GM13976 (cell line): Measurements from ENCODE around the gene USP25.

ENCODE experiments used
- DNase-seq: peaks from one replicate; pipeline ENCODE4 v3.0.0; 2012; ENCODE audit warnings: low spot score
- in situ Hi-C: fragments of 300-500 bp; cut with MboI; formaldehyde crosslinking; loops from one replicate; pipeline ENCODE4 v1.12.0; 2022; ENCODE audit warnings: low sequenced_read_pairs, mixed read lengths, inconsistent platforms; ENCODE audit not compliant: unreplicated experiment
- TF ChIP-seq, protein P1 (sequence below): IDR thresholded peaks from 2 replicates; pipeline ENCODE4 v1.5.1; 2012; ENCODE audit warnings: borderline replicate concordance, mild to moderate bottlenecking; ENCODE audit not compliant: insufficient read depth; ENCODE audit errors: extremely low read depth, missing control alignments, control extremely low read depth

Gene USP25

DNA sequence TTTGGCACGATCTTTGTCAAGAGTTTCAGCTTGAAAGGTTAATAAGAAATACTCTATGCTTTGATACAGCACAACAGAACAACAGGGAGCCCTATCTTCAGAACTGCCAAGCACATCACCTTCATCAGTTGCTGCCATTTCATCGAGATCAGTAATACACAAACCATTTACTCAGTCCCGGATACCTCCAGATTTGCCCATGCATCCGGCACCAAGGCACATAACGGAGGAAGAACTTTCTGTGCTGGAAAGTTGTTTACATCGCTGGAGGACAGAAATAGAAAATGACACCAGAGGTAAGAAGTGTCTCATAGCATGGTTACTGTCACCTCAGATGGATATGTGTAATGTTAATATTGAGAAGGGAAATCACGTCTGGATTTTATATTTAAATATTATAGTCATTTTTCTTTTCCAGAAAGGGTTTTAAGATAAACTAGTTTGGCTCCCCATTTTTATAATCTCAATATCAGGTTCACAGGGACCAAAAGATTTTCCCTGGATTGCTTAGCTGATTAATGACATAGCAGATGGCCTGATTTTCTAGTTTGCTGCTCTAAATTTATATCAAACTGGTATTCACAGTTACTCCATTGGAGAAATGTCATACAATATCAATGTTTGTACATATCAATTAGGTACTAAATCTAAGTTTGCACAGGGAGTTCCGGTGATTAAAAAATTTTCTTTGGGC is 97.3 kb downstream of the USP25 start:
- TF ChIP-seq, protein P1, sequence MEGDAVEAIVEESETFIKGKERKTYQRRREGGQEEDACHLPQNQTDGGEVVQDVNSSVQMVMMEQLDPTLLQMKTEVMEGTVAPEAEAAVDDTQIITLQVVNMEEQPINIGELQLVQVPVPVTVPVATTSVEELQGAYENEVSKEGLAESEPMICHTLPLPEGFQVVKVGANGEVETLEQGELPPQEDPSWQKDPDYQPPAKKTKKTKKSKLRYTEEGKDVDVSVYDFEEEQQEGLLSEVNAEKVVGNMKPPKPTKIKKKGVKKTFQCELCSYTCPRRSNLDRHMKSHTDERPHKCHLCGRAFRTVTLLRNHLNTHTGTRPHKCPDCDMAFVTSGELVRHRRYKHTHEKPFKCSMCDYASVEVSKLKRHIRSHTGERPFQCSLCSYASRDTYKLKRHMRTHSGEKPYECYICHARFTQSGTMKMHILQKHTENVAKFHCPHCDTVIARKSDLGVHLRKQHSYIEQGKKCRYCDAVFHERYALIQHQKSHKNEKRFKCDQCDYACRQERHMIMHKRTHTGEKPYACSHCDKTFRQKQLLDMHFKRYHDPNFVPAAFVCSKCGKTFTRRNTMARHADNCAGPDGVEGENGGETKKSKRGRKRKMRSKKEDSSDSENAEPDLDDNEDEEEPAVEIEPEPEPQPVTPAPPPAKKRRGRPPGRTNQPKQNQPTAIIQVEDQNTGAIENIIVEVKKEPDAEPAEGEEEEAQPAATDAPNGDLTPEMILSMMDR: no peak
- DNase-seq: no peak
- in situ Hi-C loops: no loop called here

DNA sequence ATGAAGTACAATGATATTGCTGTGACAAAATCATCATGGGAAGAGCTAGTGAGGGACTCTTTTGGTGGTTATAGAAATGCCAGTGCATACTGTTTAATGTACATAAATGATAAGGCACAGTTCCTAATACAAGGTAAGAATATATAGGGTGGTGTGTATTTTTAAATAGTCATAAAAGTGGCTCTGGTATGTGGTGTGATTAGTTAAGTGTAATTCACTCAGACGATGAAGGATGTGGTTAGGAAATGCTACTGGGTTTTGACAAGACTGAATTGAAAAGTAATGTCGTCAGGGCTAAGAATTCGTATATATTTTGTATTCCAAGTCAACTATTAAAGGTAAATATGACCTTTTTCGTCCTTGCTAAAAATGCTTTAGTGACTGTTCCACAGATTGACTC is 101.7 kb downstream of the USP25 start:
- in situ Hi-C loops: no loop called here
- DNase-seq: no peak
- TF ChIP-seq, protein P1: no peak

DNA sequence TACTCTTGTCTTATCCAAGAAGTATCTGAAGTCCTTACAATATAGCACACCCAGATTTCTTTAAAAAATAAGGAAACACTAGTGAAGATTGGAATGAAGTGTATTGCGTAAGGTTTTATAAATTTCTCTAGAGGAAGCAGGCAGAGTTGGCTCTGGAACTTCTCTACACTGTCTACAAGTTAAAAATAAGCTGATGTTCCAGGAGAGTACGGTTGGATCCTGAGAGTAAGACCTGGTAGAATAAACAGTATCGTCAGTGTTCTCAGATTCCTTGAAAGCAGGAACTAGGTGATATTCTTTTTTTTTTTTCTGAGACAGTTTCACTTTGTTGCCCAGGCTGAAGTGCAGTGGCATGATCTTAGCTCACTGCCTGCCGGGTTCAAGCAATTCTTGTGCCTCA is 107.9 kb downstream of the USP25 start:
- TF ChIP-seq, protein P1: no peak
- DNase-seq: no peak
- in situ Hi-C loops: no loop called here

DNA sequence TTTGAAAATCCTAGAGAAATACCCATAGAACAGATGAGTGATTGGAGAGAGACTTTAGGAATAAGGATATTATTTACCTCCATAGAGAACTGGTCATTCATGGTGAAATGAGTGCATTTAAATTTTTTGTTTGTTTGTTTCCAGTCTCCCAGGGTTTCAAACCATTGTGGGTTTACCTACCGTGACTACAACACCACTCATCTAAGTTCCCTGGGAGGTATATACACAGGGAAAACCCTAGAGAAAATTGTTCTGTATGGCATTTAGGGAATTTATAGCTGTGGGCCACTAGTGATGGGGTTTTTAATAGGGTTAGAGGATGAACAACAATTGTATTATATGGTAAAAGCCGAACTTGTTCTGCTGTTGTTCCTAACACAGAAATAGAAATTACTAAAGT is 109.2 kb downstream of the USP25 start:
- TF ChIP-seq, protein P1: no peak
- no peak for DNase-seq
- in situ Hi-C loops: no loop called here

DNA sequence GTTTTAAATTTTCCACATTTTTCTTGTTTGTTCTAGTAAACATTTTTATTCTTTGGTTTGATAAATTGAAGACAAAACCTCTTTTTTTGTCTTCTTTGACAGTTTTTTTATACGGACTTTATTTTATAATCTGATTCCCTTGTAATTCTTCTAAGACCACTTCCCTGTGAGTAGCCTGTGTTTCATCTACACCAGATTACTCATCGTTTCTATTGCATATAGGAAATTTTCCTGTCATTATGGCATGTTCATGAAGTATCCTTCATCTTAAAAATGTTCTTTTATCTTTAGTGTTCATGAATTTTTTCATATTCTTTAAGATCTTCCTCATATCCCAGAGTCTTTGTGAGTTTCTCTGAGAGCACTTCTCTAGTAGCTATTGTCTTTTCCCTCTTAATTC is 109.8 kb downstream of the USP25 start:
- TF ChIP-seq, protein P1: no peak
- no peak for DNase-seq
- in situ Hi-C loops: no loop called here

DNA sequence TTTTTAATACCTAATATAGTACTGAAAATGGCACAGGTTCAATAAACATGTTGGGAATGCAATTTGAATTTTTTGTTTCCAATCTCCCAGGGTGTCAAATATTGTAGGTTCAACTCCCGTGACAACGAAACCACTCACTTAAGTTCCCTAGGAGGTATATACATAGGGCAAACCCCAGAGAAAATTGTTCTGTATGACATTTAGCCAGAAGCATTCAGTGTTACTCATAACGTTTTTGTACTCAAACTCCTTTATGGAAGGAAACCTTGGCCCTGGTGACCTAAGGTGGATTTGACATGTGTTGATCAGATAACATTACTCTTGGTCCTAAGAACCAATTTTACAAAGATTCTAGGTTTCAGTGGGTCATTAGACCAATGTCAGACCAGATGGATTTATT is 110.6 kb downstream of the USP25 start:
- no peak for DNase-seq
- in situ Hi-C loops: no loop called here
- TF ChIP-seq, protein P1: no peak
